ENCODE measurements around the gene INS.
"Not testable (repeated sequence)": the region's sequence is repeated elsewhere in the genome, so short reads cannot be mapped to it uniquely, and the experiment has no call there.

The INS gene

GRCh38 chr11:2180789-2181370, 19.9 kb upstream of the INS start:
- DNase-seq = no peak

- no peak for DNase-seq
Measured at GRCh38 chr11:2180347-2180746, 19.3 kb upstream of the INS start.

GRCh38 chr11:2179516-2179915, 18.5 kb upstream of the INS start:
- no peak for DNase-seq

- no peak for DNase-seq
Measured at GRCh38 chr11:2178906-2179494, 18.0 kb upstream of the INS start.

- not testable (repeated sequence) for DNase-seq
Measured at GRCh38 chr11:2178055-2178773, 17.2 kb upstream of the INS start.

GRCh38 chr11:2177076-2177475, 16.1 kb upstream of the INS start:
- DNase-seq = no peak

GRCh38 chr11:2176389-2176900, 15.4 kb upstream of the INS start:
- no peak for DNase-seq

GRCh38 chr11:2175659-2176058, 14.7 kb upstream of the INS start:
- DNase-seq = no peak

- no peak for DNase-seq
Measured at GRCh38 chr11:2174361-2174760, 13.4 kb upstream of the INS start.

- no peak for DNase-seq
Measured at GRCh38 chr11:2173761-2174160, 12.8 kb upstream of the INS start.

GRCh38 chr11:2173150-2173693, 12.2 kb upstream of the INS start:
- DNase-seq = no peak

GRCh38 chr11:2172676-2173075, 11.7 kb upstream of the INS start:
- DNase-seq = no peak

- DNase-seq = no peak
Measured at GRCh38 chr11:2171591-2172003, 10.6 kb upstream of the INS start, which contains the start of gene TH. Gene TH, minus strand, starts transcription at chr11:2171815. Its CDS starts 29 bp downstream, at chr11:2171786.

GRCh38 chr11:2169626-2170570, 8.9 kb upstream of the INS start:
- no peak for DNase-seq

GRCh38 chr11:2169005-2169378, 8.0 kb upstream of the INS start:
- no peak for DNase-seq

GRCh38 chr11:2168286-2169004, 7.4 kb upstream of the INS start:
- DNase-seq = no peak

- DNase-seq = no peak
Measured at GRCh38 chr11:2167141-2168045, 6.4 kb upstream of the INS start.

- peak; percentile 20 for DNase-seq
Measured at GRCh38 chr11:2166091-2166851, 5.3 kb upstream of the INS start.

- no peak for DNase-seq
Measured at GRCh38 chr11:2165571-2165970, 4.6 kb upstream of the INS start.
